ENCODE measurements around the gene NDUFA5.
"Not testable (repeated sequence)": the region's sequence is repeated elsewhere in the genome, so short reads cannot be mapped to it uniquely, and the experiment has no call there.

DNA sequence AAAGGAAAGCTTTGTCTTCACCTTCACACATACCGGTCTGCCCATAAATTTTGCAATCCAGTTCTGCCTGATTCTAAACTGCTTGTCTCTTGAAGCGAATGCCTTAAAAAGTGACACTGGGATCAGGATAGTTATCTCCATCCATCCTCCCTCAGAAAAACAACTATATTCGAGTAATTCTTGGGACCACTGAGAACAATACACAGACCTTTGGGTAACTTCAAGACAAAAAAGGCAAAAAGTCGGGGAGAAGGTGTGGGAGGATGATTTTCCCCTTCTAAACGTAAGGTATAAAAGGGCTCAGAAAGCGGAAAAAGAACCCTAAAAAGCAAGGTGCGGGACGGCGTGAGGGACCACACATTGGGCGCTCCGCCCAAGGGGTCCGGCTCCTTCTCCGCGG lies 25.3 kb downstream of the NDUFA5 start:
- TF ChIP-seq, protein P1, sequence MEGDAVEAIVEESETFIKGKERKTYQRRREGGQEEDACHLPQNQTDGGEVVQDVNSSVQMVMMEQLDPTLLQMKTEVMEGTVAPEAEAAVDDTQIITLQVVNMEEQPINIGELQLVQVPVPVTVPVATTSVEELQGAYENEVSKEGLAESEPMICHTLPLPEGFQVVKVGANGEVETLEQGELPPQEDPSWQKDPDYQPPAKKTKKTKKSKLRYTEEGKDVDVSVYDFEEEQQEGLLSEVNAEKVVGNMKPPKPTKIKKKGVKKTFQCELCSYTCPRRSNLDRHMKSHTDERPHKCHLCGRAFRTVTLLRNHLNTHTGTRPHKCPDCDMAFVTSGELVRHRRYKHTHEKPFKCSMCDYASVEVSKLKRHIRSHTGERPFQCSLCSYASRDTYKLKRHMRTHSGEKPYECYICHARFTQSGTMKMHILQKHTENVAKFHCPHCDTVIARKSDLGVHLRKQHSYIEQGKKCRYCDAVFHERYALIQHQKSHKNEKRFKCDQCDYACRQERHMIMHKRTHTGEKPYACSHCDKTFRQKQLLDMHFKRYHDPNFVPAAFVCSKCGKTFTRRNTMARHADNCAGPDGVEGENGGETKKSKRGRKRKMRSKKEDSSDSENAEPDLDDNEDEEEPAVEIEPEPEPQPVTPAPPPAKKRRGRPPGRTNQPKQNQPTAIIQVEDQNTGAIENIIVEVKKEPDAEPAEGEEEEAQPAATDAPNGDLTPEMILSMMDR (IDR thresholded peaks at IDR 0.05) = not testable (repeated sequence)
- not testable (repeated sequence) for TF ChIP-seq ZFX (IDR thresholded peaks at IDR 0.05; ENCODE audit: borderline replicate concordance)
